Measurements from ENCODE around the gene BAHD1. TPM values are rescaled to one million over a fixed set of nuclear protein-coding genes. Genes with fewer than 3 reads are reported as not detected.

BAHD1 gene
- total and polyA plus RNA-seq, 2 experiments from 2014 or later, result 13.9 to 17.2 TPM

GRCh38 chr15:40499931-40500330, 59.2 kb downstream of the BAHD1 start:
- H3K27me3 ChIP-seq, result no peaks in the 10 kb centered on the region
- H3K79me2 ChIP-seq, result no peaks in the 10 kb centered on the region
- H2AFZ ChIP-seq, result no peak overlapping the region
- DNase-seq (ENCODE audit: low spot score), result no peak
- H3K9me2 ChIP-seq (replicated peaks; ENCODE audit: insufficient read depth), result no peaks in the 10 kb centered on the region
- no peaks in the 10 kb centered on the region for H3K4me1 ChIP-seq (ENCODE audit: insufficient read depth)
- H3K4me2 ChIP-seq, result no peak overlapping the region
- 81% methylated on average over 4 of the region's 4 CpGs for WGBS (ENCODE audit: low lambda C conversion rate, missing lambda C conversion rate)
- no peak overlapping the region for H3K4me3 ChIP-seq
- no peaks in the 10 kb centered on the region for H4K20me1 ChIP-seq (ENCODE audit: insufficient read depth, poor library complexity, severe bottlenecking)
- H3K36me3 ChIP-seq (replicated peaks; ENCODE audit: insufficient read depth, low read depth), result no peaks in the 10 kb centered on the region
- H3K27ac ChIP-seq, result no peak overlapping the region
- no peak for TF ChIP-seq EZH2phosphoT487 (IDR thresholded peaks at IDR 0.05; ENCODE audit: low read depth, severe bottlenecking, unreplicated experiment)
- no peak for TF ChIP-seq EZH2 (IDR thresholded peaks at IDR 0.05; ENCODE audit: borderline replicate concordance)
- no peak for TF ChIP-seq CTCF (IDR thresholded peaks at IDR 0.05; ENCODE audit: poor library complexity)
- no peaks in the 10 kb centered on the region for H3K9me3 ChIP-seq (ENCODE audit: low read depth)

- Histone ChIP-seq H3K79me2 (no peaks in the 10 kb centered on the region), H3K9me2 (replicated peaks; ENCODE audit: insufficient read depth) (no peaks in the 10 kb centered on the region), H3K36me3 (replicated peaks; ENCODE audit: insufficient read depth, low read depth) (no peaks in the 10 kb centered on the region), H3K27ac (no peak overlapping the region), H2AFZ (no peak overlapping the region), H4K20me1 (ENCODE audit: insufficient read depth, poor library complexity, severe bottlenecking) (no peaks in the 10 kb centered on the region), H3K9me3 (ENCODE audit: low read depth) (no peaks in the 10 kb centered on the region), H3K4me2 (no peak overlapping the region), H3K27me3 (no peaks in the 10 kb centered on the region), H3K4me1 (ENCODE audit: insufficient read depth) (no peaks in the 10 kb centered on the region), H3K4me3 (no peak overlapping the region)
- 88% methylated on average over 4 of the region's 4 CpGs for WGBS (ENCODE audit: low lambda C conversion rate, missing lambda C conversion rate)
- TF ChIP-seq CTCF (IDR thresholded peaks at IDR 0.05; ENCODE audit: poor library complexity), result no peak
- TF ChIP-seq EZH2 (IDR thresholded peaks at IDR 0.05; ENCODE audit: borderline replicate concordance), result no peak
- TF ChIP-seq EZH2phosphoT487 (IDR thresholded peaks at IDR 0.05; ENCODE audit: low read depth, severe bottlenecking, unreplicated experiment), result no peak
- no peak for DNase-seq (ENCODE audit: low spot score)
These were observed 60.0 kb downstream of the BAHD1 start for GRCh38 chr15:40500568-40501330.

- TF ChIP-seq EZH2phosphoT487 (IDR thresholded peaks at IDR 0.05; ENCODE audit: low read depth, severe bottlenecking, unreplicated experiment), result no peak
- no peak for TF ChIP-seq CTCF (IDR thresholded peaks at IDR 0.05; ENCODE audit: poor library complexity)
- no peak for TF ChIP-seq EZH2 (IDR thresholded peaks at IDR 0.05; ENCODE audit: borderline replicate concordance)
- Histone ChIP-seq H2AFZ (no peak overlapping the region), H3K36me3 (replicated peaks; ENCODE audit: insufficient read depth, low read depth) (no peaks in the 10 kb centered on the region), H3K79me2 (no peaks in the 10 kb centered on the region), H3K27ac (no peak overlapping the region), H3K4me1 (ENCODE audit: insufficient read depth) (no peaks in the 10 kb centered on the region), H3K4me3 (no peak overlapping the region), H4K20me1 (ENCODE audit: insufficient read depth, poor library complexity, severe bottlenecking) (no peaks in the 10 kb centered on the region), H3K27me3 (no peaks in the 10 kb centered on the region), H3K4me2 (no peak overlapping the region), H3K9me3 (ENCODE audit: low read depth) (no peaks in the 10 kb centered on the region), H3K9me2 (replicated peaks; ENCODE audit: insufficient read depth) (no peaks in the 10 kb centered on the region)
- no peak for DNase-seq (ENCODE audit: low spot score)
- 80% methylated on average over 6 of the region's 6 CpGs for WGBS (ENCODE audit: low lambda C conversion rate, missing lambda C conversion rate)
These were observed 60.7 kb downstream of the BAHD1 start for GRCh38 chr15:40501487-40501886.
